ENCODE data around the gene STXBP6. TPM values are rescaled to one million over a fixed set of nuclear protein-coding genes. Genes with fewer than 3 reads are reported as not detected.

STXBP6 gene
- total RNA-seq, 4 donors from 2014 or later: 10.7 to 62.8 (median 55.9) TPM

DNA sequence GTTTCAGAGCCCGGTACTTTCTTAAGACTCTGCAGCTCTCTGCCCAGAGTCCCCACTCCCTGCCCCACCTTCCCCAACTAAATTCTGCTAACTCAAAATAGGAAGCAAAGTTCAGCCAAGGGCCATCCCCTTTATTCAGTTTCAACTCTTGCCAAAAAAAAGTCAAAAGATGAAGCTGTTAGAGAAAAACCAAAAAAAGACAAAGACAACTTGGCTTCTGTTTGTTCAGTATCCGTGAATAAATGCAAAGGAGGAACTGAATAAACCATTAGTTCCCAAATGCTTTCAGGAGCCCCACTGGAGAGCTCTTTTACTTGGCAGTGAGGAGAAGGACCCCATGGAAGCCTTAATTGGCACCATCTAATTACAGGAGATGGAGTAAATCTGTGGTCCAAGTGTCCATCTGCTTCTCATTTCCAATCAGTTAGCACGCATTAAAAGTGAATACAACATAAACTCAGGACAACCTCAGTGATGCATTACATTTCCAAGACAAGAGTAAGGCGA, 260.5 kb downstream of the STXBP6 start:
- no peaks in the 10 kb centered on the region for H3K27me3 ChIP-seq

DNA sequence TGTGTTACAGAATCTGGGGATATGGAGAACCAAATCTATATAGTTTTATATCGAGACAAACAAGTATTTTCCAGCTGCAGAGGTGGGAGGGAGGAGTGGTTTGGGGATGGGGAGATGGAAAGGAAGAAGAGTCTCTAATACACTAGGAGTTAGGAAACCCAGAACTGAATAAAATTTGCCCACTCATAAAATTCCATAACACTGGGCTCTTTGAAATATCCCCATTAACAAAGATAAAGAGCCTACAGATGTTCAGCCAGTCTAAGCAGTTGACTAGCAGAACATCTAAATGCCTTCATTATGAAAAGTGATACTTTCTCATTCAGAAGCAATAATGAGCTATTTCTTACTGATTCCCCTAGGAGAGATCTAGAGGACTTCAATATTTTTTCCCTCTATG, 264.2 kb downstream of the STXBP6 start:
- peaks cover 0 to 13% (median 0%) of the 10 kb centered on the region in 4 donors for H3K4me1 ChIP-seq
- no peaks in the 10 kb centered on the region for H3K9me3 ChIP-seq
- TF ChIP-seq, protein P1, sequence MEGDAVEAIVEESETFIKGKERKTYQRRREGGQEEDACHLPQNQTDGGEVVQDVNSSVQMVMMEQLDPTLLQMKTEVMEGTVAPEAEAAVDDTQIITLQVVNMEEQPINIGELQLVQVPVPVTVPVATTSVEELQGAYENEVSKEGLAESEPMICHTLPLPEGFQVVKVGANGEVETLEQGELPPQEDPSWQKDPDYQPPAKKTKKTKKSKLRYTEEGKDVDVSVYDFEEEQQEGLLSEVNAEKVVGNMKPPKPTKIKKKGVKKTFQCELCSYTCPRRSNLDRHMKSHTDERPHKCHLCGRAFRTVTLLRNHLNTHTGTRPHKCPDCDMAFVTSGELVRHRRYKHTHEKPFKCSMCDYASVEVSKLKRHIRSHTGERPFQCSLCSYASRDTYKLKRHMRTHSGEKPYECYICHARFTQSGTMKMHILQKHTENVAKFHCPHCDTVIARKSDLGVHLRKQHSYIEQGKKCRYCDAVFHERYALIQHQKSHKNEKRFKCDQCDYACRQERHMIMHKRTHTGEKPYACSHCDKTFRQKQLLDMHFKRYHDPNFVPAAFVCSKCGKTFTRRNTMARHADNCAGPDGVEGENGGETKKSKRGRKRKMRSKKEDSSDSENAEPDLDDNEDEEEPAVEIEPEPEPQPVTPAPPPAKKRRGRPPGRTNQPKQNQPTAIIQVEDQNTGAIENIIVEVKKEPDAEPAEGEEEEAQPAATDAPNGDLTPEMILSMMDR (IDR thresholded peaks at IDR 0.05): no peak
- no peak for TF ChIP-seq POLR2A (IDR thresholded peaks at IDR 0.05)
- no peaks in the 10 kb centered on the region for H3K27me3 ChIP-seq
- no peaks in the 10 kb centered on the region for H3K36me3 ChIP-seq
- no peak overlapping the region for H3K27ac ChIP-seq
- no peak for DNase-seq
- H3K4me3 ChIP-seq: no peak overlapping the region

More for the DNA sequence above, 260.5 kb downstream of the STXBP6 start:
- DNase-seq: no peak
- no peaks in the 10 kb centered on the region for H3K9me3 ChIP-seq
- no peak overlapping the region for H3K27ac ChIP-seq
- no peak overlapping the region for H3K4me3 ChIP-seq
- peaks cover 0 to 13% (median 0%) of the 10 kb centered on the region in 4 donors for H3K4me1 ChIP-seq
- no peak for TF ChIP-seq POLR2A (IDR thresholded peaks at IDR 0.05)
- TF ChIP-seq, protein P1 (IDR thresholded peaks at IDR 0.05): no peak
- no peaks in the 10 kb centered on the region for H3K36me3 ChIP-seq

DNA sequence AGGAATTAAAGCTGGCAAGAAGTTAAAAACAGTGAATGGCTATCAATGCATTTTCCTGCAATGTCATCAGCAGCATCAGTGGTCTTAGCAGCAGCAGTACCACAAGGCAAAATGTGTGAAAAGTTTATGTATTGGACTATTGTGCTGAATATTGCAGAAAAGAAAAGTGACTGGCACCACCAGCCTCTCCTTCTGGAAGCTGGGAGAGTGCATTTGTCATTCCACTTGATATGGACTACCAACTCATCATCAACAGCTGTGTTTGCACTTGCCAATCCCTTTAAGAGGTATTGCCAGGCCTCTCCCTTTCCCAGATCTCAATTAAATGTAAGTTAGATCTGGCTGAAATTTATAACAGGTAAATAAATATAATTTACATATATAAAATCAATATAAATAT, 265.0 kb downstream of the STXBP6 start:
- Histone ChIP-seq H3K4me1 (peaks cover 0 to 13% (median 0%) of the 10 kb centered on the region in 4 donors), H3K9me3 (no peaks in the 10 kb centered on the region), H3K36me3 (no peaks in the 10 kb centered on the region), H3K27me3 (no peaks in the 10 kb centered on the region), H3K4me3 (no peak overlapping the region), H3K27ac (no peak overlapping the region)
- no peak for TF ChIP-seq POLR2A (IDR thresholded peaks at IDR 0.05)
- TF ChIP-seq, protein P1 (IDR thresholded peaks at IDR 0.05): no peak
- no peak for DNase-seq

DNA sequence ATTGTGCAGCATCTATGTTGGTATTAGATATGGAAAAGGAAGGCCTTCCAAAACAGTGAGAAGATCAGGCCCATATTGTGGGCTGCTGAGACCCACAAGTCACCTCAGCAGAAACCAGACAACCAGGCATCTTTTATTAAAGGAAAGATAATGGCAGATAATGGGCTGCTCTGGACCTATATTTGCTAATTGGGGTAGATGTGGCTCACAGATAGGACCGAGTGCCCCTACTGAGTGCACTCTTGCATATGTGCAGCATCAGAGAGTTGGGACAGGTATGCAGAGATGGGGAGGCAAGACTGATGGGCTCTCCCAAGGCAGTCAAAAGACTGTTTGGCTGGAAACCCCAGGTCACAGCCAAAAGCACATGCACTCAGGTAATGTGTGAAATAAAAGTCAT, 266.2 kb downstream of the STXBP6 start:
- no peaks in the 10 kb centered on the region for H3K27me3 ChIP-seq
- H3K4me3 ChIP-seq: no peak overlapping the region
- DNase-seq: no peak
- H3K36me3 ChIP-seq: no peaks in the 10 kb centered on the region
- TF ChIP-seq, protein P1 (IDR thresholded peaks at IDR 0.05): no peak
- no peak for TF ChIP-seq POLR2A (IDR thresholded peaks at IDR 0.05)
- peaks cover 0 to 1% (median 0%) of the 10 kb centered on the region in 4 donors for H3K4me1 ChIP-seq
- H3K27ac ChIP-seq: no peak overlapping the region
- no peaks in the 10 kb centered on the region for H3K9me3 ChIP-seq

DNA sequence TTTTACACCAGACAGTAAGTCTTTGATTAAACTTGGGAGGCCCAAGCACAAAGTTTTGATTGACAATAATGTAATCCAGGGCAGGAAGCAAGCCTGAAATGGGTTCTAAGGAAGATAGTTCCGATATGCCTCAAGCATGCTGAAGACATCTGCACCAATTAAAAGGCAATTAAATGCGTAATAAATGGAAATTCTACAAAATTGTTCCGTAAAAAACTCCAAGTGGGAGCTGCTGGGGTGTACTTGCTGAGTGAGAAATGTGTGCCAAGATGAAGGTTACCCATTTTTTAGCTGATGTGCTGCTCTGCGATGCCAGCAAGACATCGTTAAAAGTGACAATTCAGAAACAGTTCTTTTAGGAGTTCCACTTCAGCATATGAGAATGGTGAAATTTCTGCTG, 269.7 kb downstream of the STXBP6 start:
- H3K4me1 ChIP-seq: no peaks in the 10 kb centered on the region
- H3K27me3 ChIP-seq: no peaks in the 10 kb centered on the region
- no peak for TF ChIP-seq POLR2A (IDR thresholded peaks at IDR 0.05)
- TF ChIP-seq, protein P1 (IDR thresholded peaks at IDR 0.05): no peak
- H3K27ac ChIP-seq: no peak overlapping the region
- H3K4me3 ChIP-seq: no peak overlapping the region
- H3K36me3 ChIP-seq: no peaks in the 10 kb centered on the region
- no peak for DNase-seq
- H3K9me3 ChIP-seq: no peaks in the 10 kb centered on the region

DNA sequence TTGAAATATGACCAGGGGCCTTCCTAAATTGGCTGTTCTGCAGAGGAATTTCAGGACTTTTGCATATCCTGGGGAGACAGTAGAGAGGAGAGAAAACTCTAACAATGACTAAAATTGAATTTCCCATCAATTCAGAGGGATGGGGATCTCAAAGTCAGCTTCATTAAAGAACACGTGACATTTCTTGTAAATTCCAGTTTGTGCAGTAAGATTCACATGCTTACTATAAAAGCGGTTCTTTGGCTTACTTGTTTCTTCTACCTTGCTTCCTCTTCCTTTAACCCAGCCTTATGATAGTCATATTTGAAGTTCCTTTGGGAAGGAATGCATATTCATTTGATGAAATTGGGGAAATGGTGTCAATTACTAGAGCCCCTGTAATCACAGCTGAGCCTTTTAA, 272.3 kb downstream of the STXBP6 start:
- no peak for DNase-seq
- no peaks in the 10 kb centered on the region for H3K4me1 ChIP-seq
- no peak for TF ChIP-seq POLR2A (IDR thresholded peaks at IDR 0.05)
- TF ChIP-seq, protein P1 (IDR thresholded peaks at IDR 0.05): no peak
- no peak overlapping the region for H3K4me3 ChIP-seq
- H3K27me3 ChIP-seq: no peaks in the 10 kb centered on the region
- no peak overlapping the region for H3K27ac ChIP-seq
- H3K36me3 ChIP-seq: no peaks in the 10 kb centered on the region
- H3K9me3 ChIP-seq: no peaks in the 10 kb centered on the region
